ENCODE results near the gene TMEM186.

- TF ChIP-seq CTCF (conservative IDR thresholded peaks at IDR 0.05 in 1 of 2, IDR thresholded peaks at IDR 0.05 in 1 of 2; ENCODE audit: low read depth in 1 of 2, low read length in 2 of 2) (no peak), EZH2 (IDR thresholded peaks at IDR 0.05; ENCODE audit: low read length, missing control alignments) (no peak)
These were observed 39.4 kb downstream of the TMEM186 start for GRCh38 chr16:8758022-8758421.
